Placental epithelial cell (primary cell): ENCODE data around the gene RTP4. TPM values are rescaled to one million over a fixed set of nuclear protein-coding genes. Genes with fewer than 3 reads are reported as not detected.

ENCODE experiments used
- total RNA-seq: library from RNA; depleted of rRNA; stranded (reverse); fragments of >200 nt; gene quantifications from 2 replicates; pipeline ENCODE4 v1.2.3, GENCODE V29; 2012

RTP4 gene, protein sequence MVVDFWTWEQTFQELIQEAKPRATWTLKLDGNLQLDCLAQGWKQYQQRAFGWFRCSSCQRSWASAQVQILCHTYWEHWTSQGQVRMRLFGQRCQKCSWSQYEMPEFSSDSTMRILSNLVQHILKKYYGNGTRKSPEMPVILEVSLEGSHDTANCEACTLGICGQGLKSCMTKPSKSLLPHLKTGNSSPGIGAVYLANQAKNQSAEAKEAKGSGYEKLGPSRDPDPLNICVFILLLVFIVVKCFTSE
- total RNA-seq = not detected in 2 replicates

DNA sequence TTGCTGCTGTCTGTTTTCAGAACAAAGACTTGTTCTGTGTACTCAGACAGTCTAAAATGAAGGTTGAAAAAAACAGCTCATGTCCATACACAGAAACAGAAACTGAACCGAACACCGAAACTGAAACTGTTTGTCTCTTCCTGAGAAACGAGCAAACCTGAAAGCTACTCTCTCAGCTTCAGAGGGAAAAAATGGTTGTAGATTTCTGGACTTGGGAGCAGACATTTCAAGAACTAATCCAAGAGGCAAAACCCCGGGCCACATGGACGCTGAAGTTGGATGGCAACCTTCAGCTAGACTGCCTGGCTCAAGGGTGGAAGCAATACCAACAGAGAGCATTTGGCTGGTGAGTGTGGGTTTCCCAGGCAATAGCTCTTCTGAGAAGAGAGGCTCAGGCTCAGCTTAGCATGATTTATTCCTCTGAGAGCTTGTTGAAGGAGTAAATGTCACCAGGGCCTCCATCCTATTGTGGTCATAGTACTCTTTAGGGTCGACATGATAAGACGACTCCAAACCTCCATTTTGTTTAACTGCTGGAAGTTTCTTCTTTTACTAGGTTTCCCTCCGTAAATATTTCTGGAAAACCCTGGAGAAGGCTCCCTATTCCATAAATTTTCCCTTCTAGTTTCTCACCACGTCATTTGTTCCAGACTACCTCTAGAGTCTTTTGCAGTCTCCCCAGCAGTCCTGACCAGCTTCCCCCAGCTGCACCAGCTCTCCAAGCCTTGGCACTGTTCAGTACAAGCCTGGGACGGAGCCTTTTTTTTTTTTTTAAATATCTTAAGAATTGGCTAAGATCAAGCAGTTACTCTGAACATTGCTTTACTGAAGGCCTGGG, at the start of gene RTP4:
RTP4 (plus strand) TSS at position 135 of the 838 bp plus-strand sequence; CDS start at position 192, 57 bp downstream.

Other genes with a start within 250 kb of the RTP4 start
- gene RPL39L, start 228.9 kb upstream of the RTP4 start, total RNA-seq = 9.4 and 10.2 TPM in 2 replicates
- not detected in 2 replicates for gene RTP1, start 170.9 kb upstream of the RTP4 start, total RNA-seq
- under 0.01 TPM in 2 replicates for gene MASP1, start 76.6 kb upstream of the RTP4 start, total RNA-seq